Measurements from ENCODE around the gene NUPR1. TPM values are rescaled to one million over a fixed set of nuclear protein-coding genes. Genes with fewer than 3 reads are reported as not detected.
"Not testable (repeated sequence)": the region's sequence is repeated elsewhere in the genome, so short reads cannot be mapped to it uniquely, and the experiment has no call there.

Gene NUPR1
- total and polyA plus RNA-seq, 7 donors = 23.7 to 141 (median 46.0) TPM

GRCh38 chr16:28549301-28549899, 10.6 kb upstream of the NUPR1 start:
- H3K36me3 ChIP-seq (ENCODE audit: insufficient read depth in 1 of 2, low read depth in 1 of 2) = no peaks in the 10 kb centered on the region
- DNase-seq (no peak), ATAC-seq (no peak)
- H3K9me3 ChIP-seq = no peaks in the 10 kb centered on the region
- no peaks in the 10 kb centered on the region for H3K27me3 ChIP-seq (ENCODE audit: insufficient read depth in 3 of 3, low read length in 2 of 3)
- intact Hi-C loops (cut with DNase I) = no loop called here
- no peak overlapping the region for H3K27ac ChIP-seq
- H3K4me3 ChIP-seq = no peak overlapping the region
- peak; percentile 50 for TF ChIP-seq CTCF (IDR thresholded peaks at IDR 0.05)
- H3K4me1 ChIP-seq = peaks cover under 1% of the 10 kb centered on the region
- WGBS, 3 donors = 48 to 54% (median 53%) methylated on average over 11 of the region's 11 CpGs

- TF ChIP-seq CTCF (IDR thresholded peaks at IDR 0.05) = no peak
- no peaks in the 10 kb centered on the region for H3K27me3 ChIP-seq (ENCODE audit: insufficient read depth in 3 of 3, low read length in 2 of 3)
- ATAC-seq = no peak
- H3K27ac ChIP-seq = no peak overlapping the region
- peaks cover 2% of the 10 kb centered on the region for H3K4me1 ChIP-seq
- no peak overlapping the region for H3K4me3 ChIP-seq
- intact Hi-C loops (cut with DNase I) = no loop called here
- no peaks in the 10 kb centered on the region for H3K36me3 ChIP-seq (ENCODE audit: insufficient read depth in 1 of 2, low read depth in 1 of 2)
- H3K9me3 ChIP-seq = no peaks in the 10 kb centered on the region
- 63 to 72% (median 69%) methylated on average over 14 of the region's 14 CpGs for WGBS, 3 donors
- no peak for DNase-seq
These were observed 9.6 kb upstream of the NUPR1 start for GRCh38 chr16:28548306-28548802.

GRCh38 chr16:28546626-28547025, 7.9 kb upstream of the NUPR1 start:
- H3K9me3 ChIP-seq = no peaks in the 10 kb centered on the region
- DNase-seq (no peak), ATAC-seq (no peak)
- H3K27me3 ChIP-seq (ENCODE audit: insufficient read depth in 3 of 3, low read length in 2 of 3) = no peaks in the 10 kb centered on the region
- TF ChIP-seq CTCF (IDR thresholded peaks at IDR 0.05) = no peak
- 85% methylated on average over 7 of the region's 7 CpGs for WGBS, 3 donors
- no peak overlapping the region for H3K4me3 ChIP-seq
- H3K4me1 ChIP-seq = peaks cover 9% of the 10 kb centered on the region
- H3K27ac ChIP-seq = no peak overlapping the region
- intact Hi-C loops (cut with DNase I) = no loop called here
- no peaks in the 10 kb centered on the region for H3K36me3 ChIP-seq (ENCODE audit: insufficient read depth in 1 of 2, low read depth in 1 of 2)

- H3K36me3 ChIP-seq (ENCODE audit: insufficient read depth in 1 of 2, low read depth in 1 of 2); H3K4me3 ChIP-seq; intact Hi-C loops (cut with DNase I); H3K9me3 ChIP-seq; DNase-seq; ATAC-seq; H3K27me3 ChIP-seq (ENCODE audit: insufficient read depth in 3 of 3, low read length in 2 of 3); H3K27ac ChIP-seq; H3K4me1 ChIP-seq: not testable (repeated sequence)
- 84 to 90% (median 90%) methylated on average over 7 of the region's 7 CpGs for WGBS, 3 donors
These were observed 7.2 kb upstream of the NUPR1 start for GRCh38 chr16:28545964-28546363.

GRCh38 chr16:28544998-28545397, 6.2 kb upstream of the NUPR1 start:
- peaks cover 10% of the 10 kb centered on the region for H3K4me1 ChIP-seq
- no peak overlapping the region for H3K4me3 ChIP-seq
- no peaks in the 10 kb centered on the region for H3K9me3 ChIP-seq
- no peak for ATAC-seq
- H3K36me3 ChIP-seq (ENCODE audit: insufficient read depth in 1 of 2, low read depth in 1 of 2) = no peaks in the 10 kb centered on the region
- no peak for TF ChIP-seq CTCF (IDR thresholded peaks at IDR 0.05)
- H3K27ac ChIP-seq = no peak overlapping the region
- no peak for DNase-seq
- no peaks in the 10 kb centered on the region for H3K27me3 ChIP-seq (ENCODE audit: insufficient read depth in 3 of 3, low read length in 2 of 3)
- 84 to 91% (median 85%) methylated on average over 3 of the region's 3 CpGs for WGBS, 3 donors
- intact Hi-C loops (cut with DNase I) = no loop called here

Data from psoas muscle (tissue), 8 donors.